Activated T-helper 2 cell treated with anti-CD3 and anti-CD28 coated beads, Interferon-gamma antibody, Interleukin-2, Interleukin-4, amounts not matched to agents 10 μg/mL and 5 μg/mL and 100 μg/mL, durations not matched to agents 14 hours and 24 hours and 36 hours (primary cell): ENCODE measurements around the gene MRGPRX2. TPM values are rescaled to one million over a fixed set of nuclear protein-coding genes. Genes with fewer than 3 reads are reported as not detected.
A peak's percentile ranks its signal among the peaks of the same experiment; 100 is the strongest.

Experiments
- DNase-seq: peaks from one replicate; pipeline ENCODE4 v3.0.0; 2021; ENCODE audit warnings: low spot score
- H3K27ac Mint-ChIP-seq: one replicate; pipeline ENCODE4 v1.8.0; 2021; ENCODE audit warnings: mixed read lengths
- H3K27me3 Mint-ChIP-seq: one replicate; pipeline ENCODE4 v1.8.0; 2021; ENCODE audit warnings: low read depth, mixed read lengths
- H3K36me3 Mint-ChIP-seq: one replicate; pipeline ENCODE4 v1.8.0; 2021; ENCODE audit warnings: low read depth, mixed read lengths
- H3K4me1 Mint-ChIP-seq: one replicate; pipeline ENCODE4 v1.8.0; 2021; ENCODE audit warnings: low read depth, mixed read lengths
- H3K4me3 Mint-ChIP-seq: one replicate; pipeline ENCODE4 v1.8.0; 2021; ENCODE audit warnings: low read depth, mild to moderate bottlenecking, moderate library complexity, mixed read lengths
- H3K9me3 Mint-ChIP-seq: one replicate; pipeline ENCODE4 v1.8.0; 2021; ENCODE audit warnings: mixed read lengths
- intact Hi-C: fragments of 100-400 bp; cut with micrococcal nuclease; formaldehyde crosslinking; loops from one replicate; pipeline ENCODE4 v1.15.1; 2023
- total RNA-seq: library from RNA; stranded (reverse); gene quantifications from 2 replicates; pipeline ENCODE4 v1.2.3, GENCODE V29; 2022

Gene MRGPRX2
- total RNA-seq, 1 donor from 2014 or later, result not detected

GRCh38 chr11:19071255-19071654, 10.7 kb upstream of the MRGPRX2 start:
- DNase-seq, result peak; percentile 26
- H3K9me3 Mint-ChIP-seq, result no peaks in the 10 kb centered on the region
- H3K4me1 Mint-ChIP-seq, result peaks cover 2% of the 10 kb centered on the region
- peak overlapping the region; percentile 22 for H3K4me3 Mint-ChIP-seq
- no peak overlapping the region for H3K27ac Mint-ChIP-seq
- H3K27me3 Mint-ChIP-seq, result peaks cover 21% of the 10 kb centered on the region
- intact Hi-C loops, result loop anchor here (1.0 to 10.0 kb wide), 3 partner anchors 94 to 482 kb away; partner anchors contain the start of gene E2F8
- no peaks in the 10 kb centered on the region for H3K36me3 Mint-ChIP-seq

- no peak overlapping the region for H3K4me3 Mint-ChIP-seq
- no peaks in the 10 kb centered on the region for H3K36me3 Mint-ChIP-seq
- H3K9me3 Mint-ChIP-seq, result no peaks in the 10 kb centered on the region
- H3K27ac Mint-ChIP-seq, result no peak overlapping the region
- H3K27me3 Mint-ChIP-seq, result peaks cover 20% of the 10 kb centered on the region
- DNase-seq, result no peak
- peaks cover 18% of the 10 kb centered on the region for H3K4me1 Mint-ChIP-seq
- intact Hi-C loops, result loop anchor here (10.0 kb wide), 1 partner anchor 385 kb away; no protein-coding TSS in a partner anchor
These were observed 684 bp downstream of the MRGPRX2 start for GRCh38 chr11:19059833-19060232.

GRCh38 chr11:19055905-19056304, 4.6 kb downstream of the MRGPRX2 start:
- Mint-ChIP-seq H3K27ac (no peak overlapping the region), H3K27me3 (peaks cover 8% of the 10 kb centered on the region), H3K9me3 (peaks cover 6% of the 10 kb centered on the region), H3K36me3 (no peaks in the 10 kb centered on the region), H3K4me1 (peaks cover 10% of the 10 kb centered on the region), H3K4me3 (no peak overlapping the region)
- intact Hi-C loops, result no loop called here
- no peak for DNase-seq

- no peak for DNase-seq
- Mint-ChIP-seq H3K4me3 (no peak overlapping the region), H3K9me3 (peaks cover 6% of the 10 kb centered on the region)
These were observed 5.5 kb downstream of the MRGPRX2 start for GRCh38 chr11:19055016-19055415.

GRCh38 chr11:19053909-19054308, 6.6 kb downstream of the MRGPRX2 start:
- peaks cover 7% of the 10 kb centered on the region for H3K27me3 Mint-ChIP-seq
- DNase-seq, result no peak
- no peaks in the 10 kb centered on the region for H3K4me1 Mint-ChIP-seq
- intact Hi-C loops, result no loop called here
- no peak overlapping the region for H3K4me3 Mint-ChIP-seq
- no peak overlapping the region for H3K27ac Mint-ChIP-seq
- H3K36me3 Mint-ChIP-seq, result no peaks in the 10 kb centered on the region
- H3K9me3 Mint-ChIP-seq, result peaks cover 6% of the 10 kb centered on the region

More at GRCh38 chr11:19055016-19055415, 5.5 kb downstream of the MRGPRX2 start:
- intact Hi-C loops, result no loop called here
- peaks cover 1% of the 10 kb centered on the region for H3K4me1 Mint-ChIP-seq
- H3K27me3 Mint-ChIP-seq, result peaks cover 8% of the 10 kb centered on the region
- H3K27ac Mint-ChIP-seq, result no peak overlapping the region
- no peaks in the 10 kb centered on the region for H3K36me3 Mint-ChIP-seq

- Mint-ChIP-seq H3K27ac (no peak overlapping the region), H3K9me3 (peaks cover 6% of the 10 kb centered on the region), H3K4me1 (no peaks in the 10 kb centered on the region), H3K27me3 (peaks cover 13% of the 10 kb centered on the region), H3K4me3 (no peak overlapping the region), H3K36me3 (no peaks in the 10 kb centered on the region)
- intact Hi-C loops, result no loop called here
- DNase-seq, result no peak
These were observed 10.2 kb downstream of the MRGPRX2 start for GRCh38 chr11:19050281-19050680.

GRCh38 chr11:19049351-19049750, 11.2 kb downstream of the MRGPRX2 start:
- peaks cover 11% of the 10 kb centered on the region for H3K27me3 Mint-ChIP-seq
- peaks cover 6% of the 10 kb centered on the region for H3K9me3 Mint-ChIP-seq
- H3K4me3 Mint-ChIP-seq, result no peak overlapping the region
- H3K4me1 Mint-ChIP-seq, result no peaks in the 10 kb centered on the region
- intact Hi-C loops, result no loop called here
- no peak for DNase-seq
- no peaks in the 10 kb centered on the region for H3K36me3 Mint-ChIP-seq
- no peak overlapping the region for H3K27ac Mint-ChIP-seq

- Mint-ChIP-seq H3K27ac (no peak overlapping the region), H3K9me3 (no peaks in the 10 kb centered on the region), H3K36me3 (no peaks in the 10 kb centered on the region), H3K27me3 (peaks cover 7% of the 10 kb centered on the region), H3K4me3 (no peak overlapping the region), H3K4me1 (no peaks in the 10 kb centered on the region)
- no peak for DNase-seq
- intact Hi-C loops, result no loop called here
These were observed 20.5 kb downstream of the MRGPRX2 start for GRCh38 chr11:19040051-19040450.

GRCh38 chr11:19039409-19039808, 21.1 kb downstream of the MRGPRX2 start:
- H3K4me3 Mint-ChIP-seq, result no peak overlapping the region
- H3K9me3 Mint-ChIP-seq, result no peaks in the 10 kb centered on the region
- H3K36me3 Mint-ChIP-seq, result no peaks in the 10 kb centered on the region
- intact Hi-C loops, result no loop called here
- DNase-seq, result no peak
- H3K27me3 Mint-ChIP-seq, result peaks cover 7% of the 10 kb centered on the region
- no peak overlapping the region for H3K27ac Mint-ChIP-seq
- no peaks in the 10 kb centered on the region for H3K4me1 Mint-ChIP-seq

- no peak overlapping the region for H3K27ac Mint-ChIP-seq
- peaks cover 4% of the 10 kb centered on the region for H3K27me3 Mint-ChIP-seq
- H3K4me3 Mint-ChIP-seq, result no peak overlapping the region
- intact Hi-C loops, result no loop called here
- H3K9me3 Mint-ChIP-seq, result no peaks in the 10 kb centered on the region
- no peaks in the 10 kb centered on the region for H3K4me1 Mint-ChIP-seq
- DNase-seq, result no peak
- no peaks in the 10 kb centered on the region for H3K36me3 Mint-ChIP-seq
These were observed 27.5 kb downstream of the MRGPRX2 start for GRCh38 chr11:19032990-19033389.

- Mint-ChIP-seq H3K4me1 (peaks cover 4% of the 10 kb centered on the region), H3K27ac (no peak overlapping the region), H3K36me3 (no peaks in the 10 kb centered on the region), H3K4me3 (no peak overlapping the region), H3K27me3 (peaks cover 2% of the 10 kb centered on the region), H3K9me3 (no peaks in the 10 kb centered on the region)
- intact Hi-C loops, result no loop called here
- no peak for DNase-seq
These were observed 32.5 kb downstream of the MRGPRX2 start for GRCh38 chr11:19027829-19028595.

- H3K27me3 Mint-ChIP-seq, result peaks cover 2% of the 10 kb centered on the region
- no peak overlapping the region for H3K4me3 Mint-ChIP-seq
- no peaks in the 10 kb centered on the region for H3K9me3 Mint-ChIP-seq
- DNase-seq, result no peak
- intact Hi-C loops, result no loop called here
- H3K36me3 Mint-ChIP-seq, result no peaks in the 10 kb centered on the region
- H3K27ac Mint-ChIP-seq, result no peak overlapping the region
- H3K4me1 Mint-ChIP-seq, result peaks cover 4% of the 10 kb centered on the region
These were observed 33.7 kb downstream of the MRGPRX2 start for GRCh38 chr11:19026862-19027261.

- DNase-seq, result no peak
- H3K4me1 Mint-ChIP-seq, result peaks cover 4% of the 10 kb centered on the region
- H3K27me3 Mint-ChIP-seq, result peaks cover 2% of the 10 kb centered on the region
- intact Hi-C loops, result no loop called here
- no peak overlapping the region for H3K4me3 Mint-ChIP-seq
- H3K9me3 Mint-ChIP-seq, result no peaks in the 10 kb centered on the region
- no peak overlapping the region for H3K27ac Mint-ChIP-seq
- no peaks in the 10 kb centered on the region for H3K36me3 Mint-ChIP-seq
These were observed 34.8 kb downstream of the MRGPRX2 start for GRCh38 chr11:19025481-19026406.
